HEK293 (cell line): Measurements from ENCODE around the gene SPATA21.

Source experiments
- AEBP2 ChIP-seq: fragments of 450-650 bp; formaldehyde crosslinking; IDR thresholded peaks from 2 replicates; pipeline ENCODE4 v1.5.1; 2016; ENCODE audit warnings: missing biosample characterization, missing genetic modification characterization, borderline replicate concordance
- CTCF ChIP-seq: fragments of 450-650 bp; formaldehyde crosslinking; IDR thresholded peaks from 2 replicates; pipeline ENCODE4 v1.5.1; 2016; ENCODE audit warnings: missing biosample characterization, missing genetic modification characterization
- KLF10 ChIP-seq: fragments of 450-650 bp; IDR thresholded peaks from 2 replicates; pipeline ENCODE4 v1.5.1; 2018; ENCODE audit warnings: missing biosample characterization, mild to moderate bottlenecking, missing genetic modification characterization
- KLF17 ChIP-seq: fragments of 450-650 bp; formaldehyde crosslinking; IDR thresholded peaks from 2 replicates; pipeline ENCODE4 v1.5.1; 2016; ENCODE audit warnings: missing biosample characterization, missing genetic modification characterization
- KLF7 ChIP-seq: fragments of 450-650 bp; formaldehyde crosslinking; IDR thresholded peaks from 2 replicates; pipeline ENCODE4 v1.5.1; 2016; ENCODE audit warnings: missing biosample characterization, missing genetic modification characterization, borderline replicate concordance
- KLF8 ChIP-seq: fragments of 450-650 bp; formaldehyde crosslinking; IDR thresholded peaks from 2 replicates; pipeline ENCODE4 v1.5.1; 2016; ENCODE audit warnings: missing biosample characterization, missing genetic modification characterization
- OSR2 ChIP-seq: fragments of 450-650 bp; formaldehyde crosslinking; IDR thresholded peaks from 2 replicates; pipeline ENCODE4 v1.5.1; 2016; ENCODE audit warnings: missing biosample characterization, missing genetic modification characterization
- YY2 ChIP-seq: fragments of 450-650 bp; formaldehyde crosslinking; IDR thresholded peaks from 2 replicates; pipeline ENCODE4 v1.5.1; 2016; ENCODE audit warnings: missing biosample characterization, missing genetic modification characterization
- ZBTB7A ChIP-seq: fragments of 450-650 bp; formaldehyde crosslinking; IDR thresholded peaks from 2 replicates; pipeline ENCODE4 v1.5.1; 2016; ENCODE audit warnings: low read depth, missing biosample characterization, missing genetic modification characterization
- ZBTB8A ChIP-seq: fragments of 450-650 bp; formaldehyde crosslinking; IDR thresholded peaks from 2 replicates; pipeline ENCODE4 v1.5.1; 2016; ENCODE audit warnings: missing biosample characterization, missing genetic modification characterization
- ZIC2 ChIP-seq: fragments of 450-650 bp; formaldehyde crosslinking; IDR thresholded peaks from 2 replicates; pipeline ENCODE4 v1.5.1; 2016; ENCODE audit warnings: missing biosample characterization, missing genetic modification characterization
- ZNF114 ChIP-seq: fragments of 450-650 bp; formaldehyde crosslinking; IDR thresholded peaks from 2 replicates; pipeline ENCODE4 v1.5.0; 2017; ENCODE audit warnings: missing biosample characterization, missing genetic modification characterization
- ZNF391 ChIP-seq: fragments of 450-650 bp; formaldehyde crosslinking; IDR thresholded peaks from 2 replicates; pipeline ENCODE4 v1.5.1; 2016; ENCODE audit warnings: low read depth, missing biosample characterization, missing genetic modification characterization, borderline replicate concordance
- ZNF561 ChIP-seq: fragments of 450-650 bp; IDR thresholded peaks from 2 replicates; pipeline ENCODE4 v1.5.1; 2018; ENCODE audit warnings: missing biosample characterization, missing genetic modification characterization, borderline replicate concordance
- ZNF585B ChIP-seq: fragments of 450-650 bp; formaldehyde crosslinking; IDR thresholded peaks from 2 replicates; pipeline ENCODE4 v1.5.1; 2016; ENCODE audit warnings: missing biosample characterization, missing genetic modification characterization
- ZNF600 ChIP-seq: fragments of 450-650 bp; formaldehyde crosslinking; IDR thresholded peaks from 2 replicates; pipeline ENCODE4 v1.5.1; 2016; ENCODE audit warnings: missing biosample characterization, missing genetic modification characterization
- ZNF610 ChIP-seq: fragments of 450-650 bp; formaldehyde crosslinking; IDR thresholded peaks from 2 replicates; pipeline ENCODE4 v1.5.1; 2016; ENCODE audit warnings: missing biosample characterization, missing genetic modification characterization, borderline replicate concordance
- ZNF629 ChIP-seq: fragments of 450-650 bp; formaldehyde crosslinking; IDR thresholded peaks from 2 replicates; pipeline ENCODE4 v1.5.1; 2017; ENCODE audit warnings: missing biosample characterization, missing genetic modification characterization
- ZNF658 ChIP-seq: fragments of 450-650 bp; formaldehyde crosslinking; IDR thresholded peaks from 2 replicates; pipeline ENCODE4; 2016; ENCODE audit warnings: missing biosample characterization, missing genetic modification characterization
- ZNF776 ChIP-seq: fragments of 450-650 bp; formaldehyde crosslinking; IDR thresholded peaks from 2 replicates; pipeline ENCODE4 v1.5.0; 2017; ENCODE audit warnings: missing biosample characterization, missing genetic modification characterization, borderline replicate concordance
- ZNF785 ChIP-seq: fragments of 450-650 bp; formaldehyde crosslinking; IDR thresholded peaks from 2 replicates; pipeline ENCODE4 v1.5.1; 2016; ENCODE audit warnings: missing biosample characterization, missing genetic modification characterization
- ZNF843 ChIP-seq: fragments of 450-650 bp; formaldehyde crosslinking; IDR thresholded peaks from 2 replicates; pipeline ENCODE4 v1.5.1; 2016; ENCODE audit warnings: missing biosample characterization, missing genetic modification characterization
- ZSCAN30 ChIP-seq: fragments of 450-650 bp; IDR thresholded peaks from 2 replicates; pipeline ENCODE4 v1.5.1; 2018; ENCODE audit warnings: missing biosample characterization, mild to moderate bottlenecking, missing genetic modification characterization, moderate library complexity
- TF ChIP-seq, protein P1 (sequence below): fragments of 450-650 bp; formaldehyde crosslinking; IDR thresholded peaks from 2 replicates; pipeline ENCODE4 v1.5.1; 2017; ENCODE audit warnings: missing biosample characterization, missing genetic modification characterization
- TF ChIP-seq, protein P2 (sequence below): fragments of 450-650 bp; formaldehyde crosslinking; IDR thresholded peaks from 2 replicates; pipeline ENCODE4 v1.5.1; 2016; ENCODE audit warnings: missing biosample characterization, missing genetic modification characterization
- TF ChIP-seq, protein P3 (sequence below): fragments of 450-650 bp; formaldehyde crosslinking; IDR thresholded peaks from 2 replicates; pipeline ENCODE4 v1.5.1; 2016; ENCODE audit warnings: missing biosample characterization, missing genetic modification characterization
- TF ChIP-seq, protein P4 (sequence below): fragments of 450-650 bp; formaldehyde crosslinking; IDR thresholded peaks from 2 replicates; pipeline ENCODE4 v1.5.1; 2016; ENCODE audit warnings: missing biosample characterization, missing genetic modification characterization

The SPATA21 gene

DNA sequence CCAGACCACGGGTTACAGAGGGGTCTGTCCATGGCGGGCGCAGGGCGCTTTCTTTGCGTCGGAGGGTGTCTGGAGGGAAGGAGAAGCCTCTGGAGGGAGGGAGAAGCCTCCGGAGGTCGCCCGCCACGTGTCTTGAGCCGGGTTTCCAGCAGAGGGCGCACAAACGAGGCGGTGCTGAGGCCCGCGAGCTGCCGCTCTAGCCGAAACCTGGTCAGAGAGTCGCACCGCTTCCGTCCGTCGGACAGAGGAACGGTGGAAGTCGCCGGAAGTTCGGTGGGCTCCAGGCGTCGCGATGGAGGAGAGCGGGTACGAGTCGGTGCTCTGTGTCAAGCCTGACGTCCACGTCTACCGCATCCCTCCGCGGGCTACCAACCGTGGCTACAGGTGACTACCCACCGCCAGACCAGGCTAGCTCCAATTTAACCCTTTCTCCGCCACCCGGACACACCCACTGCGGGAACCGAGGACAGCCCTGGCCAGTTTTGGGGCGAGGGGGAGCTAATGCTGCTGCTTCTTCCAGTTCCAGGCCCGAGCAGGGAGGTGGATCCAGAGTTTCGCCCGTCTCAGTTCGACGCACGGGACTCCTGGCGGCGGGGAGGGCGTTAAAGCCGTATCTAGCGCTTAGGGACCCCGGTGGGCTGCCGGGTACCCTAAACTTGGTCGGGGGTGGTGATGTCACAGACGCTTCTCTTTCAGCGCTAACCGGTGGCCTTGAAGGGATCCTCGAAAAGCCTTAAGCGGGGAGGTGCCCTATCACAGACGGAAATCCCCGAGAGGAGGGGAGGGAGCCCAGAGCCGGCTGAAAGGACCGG, 3.5 kb upstream of the SPATA21 start, which contains the start of gene NECAP2 (continued):
- TF ChIP-seq, protein P1, sequence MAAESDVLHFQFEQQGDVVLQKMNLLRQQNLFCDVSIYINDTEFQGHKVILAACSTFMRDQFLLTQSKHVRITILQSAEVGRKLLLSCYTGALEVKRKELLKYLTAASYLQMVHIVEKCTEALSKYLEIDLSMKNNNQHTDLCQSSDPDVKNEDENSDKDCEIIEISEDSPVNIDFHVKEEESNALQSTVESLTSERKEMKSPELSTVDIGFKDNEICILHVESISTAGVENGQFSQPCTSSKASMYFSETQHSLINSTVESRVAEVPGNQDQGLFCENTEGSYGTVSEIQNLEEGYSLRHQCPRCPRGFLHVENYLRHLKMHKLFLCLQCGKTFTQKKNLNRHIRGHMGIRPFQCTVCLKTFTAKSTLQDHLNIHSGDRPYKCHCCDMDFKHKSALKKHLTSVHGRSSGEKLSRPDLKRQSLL = peak; percentile 89
- TF ChIP-seq YY2 (tag by site-specific recombination) (peak; percentile 66), ZNF629 (tag by site-specific recombination) (peak; percentile 91), ZNF114 (tag by site-specific recombination) (no peak), OSR2 (tag by site-specific recombination) (0 out of 2 replicates have a peak, but pooled peaks have one; percentile 11), ZNF610 (tag by site-specific recombination) (peak; percentile 78), ZNF658 (tag by site-specific recombination) (no peak), AEBP2 (tag by site-specific recombination) (no peak), KLF8 (tag by site-specific recombination) (peak; percentile 91), ZNF843 (peak; percentile 79), KLF10 (tag by site-specific recombination) (peak; percentile 92), ZNF391 (tag by site-specific recombination) (peak; percentile 92; the same call in 1 of the 2 replicates), ZNF600 (tag by site-specific recombination) (0 out of 2 replicates have a peak, but pooled peaks have one; percentile 47), ZNF785 (tag by site-specific recombination) (0 out of 2 replicates have a peak, but pooled peaks have one; percentile 81), ZBTB7A (tag by site-specific recombination) (peak; percentile 83), CTCF (tag by site-specific recombination) (peak; percentile 99), ZSCAN30 (tag by site-specific recombination) (peak; percentile 79; the same call in 1 of the 2 replicates), ZNF585B (tag by site-specific recombination) (0 out of 2 replicates have a peak, but pooled peaks have one; percentile 5), KLF7 (tag by site-specific recombination) (peak; percentile 50; the same call in 1 of the 2 replicates), ZIC2 (tag by site-specific recombination) (no peak), ZNF561 (tag by site-specific recombination) (0 out of 2 replicates have a peak, but pooled peaks have one; percentile 64), KLF17 (peak; percentile 96), ZBTB8A (peak; percentile 92), ZNF776 (tag by site-specific recombination) (no peak)
- TF ChIP-seq, protein P2, sequence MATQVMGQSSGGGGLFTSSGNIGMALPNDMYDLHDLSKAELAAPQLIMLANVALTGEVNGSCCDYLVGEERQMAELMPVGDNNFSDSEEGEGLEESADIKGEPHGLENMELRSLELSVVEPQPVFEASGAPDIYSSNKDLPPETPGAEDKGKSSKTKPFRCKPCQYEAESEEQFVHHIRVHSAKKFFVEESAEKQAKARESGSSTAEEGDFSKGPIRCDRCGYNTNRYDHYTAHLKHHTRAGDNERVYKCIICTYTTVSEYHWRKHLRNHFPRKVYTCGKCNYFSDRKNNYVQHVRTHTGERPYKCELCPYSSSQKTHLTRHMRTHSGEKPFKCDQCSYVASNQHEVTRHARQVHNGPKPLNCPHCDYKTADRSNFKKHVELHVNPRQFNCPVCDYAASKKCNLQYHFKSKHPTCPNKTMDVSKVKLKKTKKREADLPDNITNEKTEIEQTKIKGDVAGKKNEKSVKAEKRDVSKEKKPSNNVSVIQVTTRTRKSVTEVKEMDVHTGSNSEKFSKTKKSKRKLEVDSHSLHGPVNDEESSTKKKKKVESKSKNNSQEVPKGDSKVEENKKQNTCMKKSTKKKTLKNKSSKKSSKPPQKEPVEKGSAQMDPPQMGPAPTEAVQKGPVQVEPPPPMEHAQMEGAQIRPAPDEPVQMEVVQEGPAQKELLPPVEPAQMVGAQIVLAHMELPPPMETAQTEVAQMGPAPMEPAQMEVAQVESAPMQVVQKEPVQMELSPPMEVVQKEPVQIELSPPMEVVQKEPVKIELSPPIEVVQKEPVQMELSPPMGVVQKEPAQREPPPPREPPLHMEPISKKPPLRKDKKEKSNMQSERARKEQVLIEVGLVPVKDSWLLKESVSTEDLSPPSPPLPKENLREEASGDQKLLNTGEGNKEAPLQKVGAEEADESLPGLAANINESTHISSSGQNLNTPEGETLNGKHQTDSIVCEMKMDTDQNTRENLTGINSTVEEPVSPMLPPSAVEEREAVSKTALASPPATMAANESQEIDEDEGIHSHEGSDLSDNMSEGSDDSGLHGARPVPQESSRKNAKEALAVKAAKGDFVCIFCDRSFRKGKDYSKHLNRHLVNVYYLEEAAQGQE (tag by site-specific recombination) = 0 out of 2 replicates have a peak, but pooled peaks have one; percentile 37
- TF ChIP-seq, protein P3, sequence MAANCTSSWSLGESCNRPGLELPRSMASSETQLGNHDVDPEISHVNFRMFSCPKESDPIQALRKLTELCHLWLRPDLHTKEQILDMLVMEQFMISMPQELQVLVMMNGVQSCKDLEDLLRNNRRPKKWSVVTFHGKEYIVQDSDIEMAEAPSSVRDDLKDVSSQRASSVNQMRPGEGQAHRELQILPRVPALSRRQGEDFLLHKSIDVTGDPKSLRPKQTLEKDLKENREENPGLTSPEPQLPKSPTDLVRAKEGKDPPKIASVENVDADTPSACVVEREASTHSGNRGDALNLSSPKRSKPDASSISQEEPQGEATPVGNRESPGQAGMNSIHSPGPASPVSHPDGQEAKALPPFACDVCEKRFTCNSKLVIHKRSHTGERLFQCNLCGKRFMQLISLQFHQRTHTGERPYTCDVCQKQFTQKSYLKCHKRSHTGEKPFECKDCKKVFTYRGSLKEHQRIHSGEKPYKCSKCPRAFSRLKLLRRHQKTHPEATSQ (tag by site-specific recombination) = peak; percentile 69
- TF ChIP-seq, protein P4, sequence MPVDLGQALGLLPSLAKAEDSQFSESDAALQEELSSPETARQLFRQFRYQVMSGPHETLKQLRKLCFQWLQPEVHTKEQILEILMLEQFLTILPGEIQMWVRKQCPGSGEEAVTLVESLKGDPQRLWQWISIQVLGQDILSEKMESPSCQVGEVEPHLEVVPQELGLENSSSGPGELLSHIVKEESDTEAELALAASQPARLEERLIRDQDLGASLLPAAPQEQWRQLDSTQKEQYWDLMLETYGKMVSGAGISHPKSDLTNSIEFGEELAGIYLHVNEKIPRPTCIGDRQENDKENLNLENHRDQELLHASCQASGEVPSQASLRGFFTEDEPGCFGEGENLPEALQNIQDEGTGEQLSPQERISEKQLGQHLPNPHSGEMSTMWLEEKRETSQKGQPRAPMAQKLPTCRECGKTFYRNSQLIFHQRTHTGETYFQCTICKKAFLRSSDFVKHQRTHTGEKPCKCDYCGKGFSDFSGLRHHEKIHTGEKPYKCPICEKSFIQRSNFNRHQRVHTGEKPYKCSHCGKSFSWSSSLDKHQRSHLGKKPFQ = peak; percentile 44
